Caco-2 (cell line): Measurements from ENCODE around the gene SCD5. TPM values are rescaled to one million over a fixed set of nuclear protein-coding genes. Genes with fewer than 3 reads are reported as not detected.

Experiments used
- BruUV-seq: library from RNA; stranded (reverse); fragments of 400-500 nt; replicated peaks from 2 replicates; lab custom pipeline; 2021; lab: Mats Ljungman, UMichigan
- CTCF ChIA-PET: fragments of 300-600 bp; sonication (Branson Sonifier 250); formaldehyde crosslinking; loops from one replicate; lab custom pipeline; 2022; ENCODE audit warnings: antibody characterized with exemption; lab: Charles Lee
- POLR2A ChIA-PET: fragments of 300-600 bp; sonication (Branson Sonifier 250); formaldehyde crosslinking; loops from one replicate; lab custom pipeline; 2022; ENCODE audit warnings: antibody characterized with exemption; lab: Charles Lee
- DNase-seq, 2 experiments: peaks; one replicate each; pipeline versions ENCODE4 v3.0.0 to v3.0.0-alpha.2; 2020 to 2022
- H3K27me3 ChIP-seq: replicated peaks from 2 replicates; pipeline ENCODE4 v1.6.0; 2011; ENCODE audit warnings: low read length; ENCODE audit not compliant: control insufficient read depth, insufficient read depth
- H3K36me3 ChIP-seq: 2 replicates; pipeline ENCODE4 v1.5.1; 2011; ENCODE audit warnings: low read length; ENCODE audit not compliant: control insufficient read depth, insufficient read depth
- H3K4me1 ChIP-seq: fragments of 250-450 bp; sonication (Bioruptor Pico); 2 replicates; pipeline ENCODE4 v1.5.1; 2020; ENCODE audit warnings: mild to moderate bottlenecking
- H3K4me3 ChIP-seq: 2 replicates; pipeline ENCODE4 v1.5.1; 2011; ENCODE audit warnings: low read depth, mild to moderate bottlenecking, control low read depth, low read length
- H3K9me3 ChIP-seq: fragments of 250-450 bp; sonication (Bioruptor Pico); 2 replicates; pipeline ENCODE4 v1.5.1; 2020; ENCODE audit warnings: mild to moderate bottlenecking, moderate library complexity
- H3K27ac Mint-ChIP-seq: one replicate; pipeline ENCODE4 v1.8.0; 2022; ENCODE audit warnings: mixed read lengths; ENCODE audit not compliant: unreplicated experiment
- H3K27me3 Mint-ChIP-seq: one replicate; pipeline ENCODE4 v1.8.0; 2022; ENCODE audit warnings: mixed read lengths; ENCODE audit not compliant: insufficient read depth, unreplicated experiment
- H3K36me3 Mint-ChIP-seq: one replicate; pipeline ENCODE4 v1.8.0; 2022; ENCODE audit warnings: mild to moderate bottlenecking, mixed read lengths; ENCODE audit not compliant: insufficient read depth, unreplicated experiment
- H3K4me1 Mint-ChIP-seq: one replicate; pipeline ENCODE4 v1.8.0; 2022; ENCODE audit warnings: low read depth, mixed read lengths; ENCODE audit not compliant: unreplicated experiment
- H3K4me3 Mint-ChIP-seq: one replicate; pipeline ENCODE4 v1.8.0; 2022; ENCODE audit warnings: mild to moderate bottlenecking, moderate library complexity, mixed read lengths; ENCODE audit not compliant: unreplicated experiment
- H3K9me3 Mint-ChIP-seq: one replicate; pipeline ENCODE4 v1.8.0; 2022; ENCODE audit warnings: mixed read lengths; ENCODE audit not compliant: unreplicated experiment
- intact Hi-C: fragments of 100-400 bp; cut with micrococcal nuclease; formaldehyde crosslinking; loops from one replicate; pipeline ENCODE4 v1.10.0; 2022; ENCODE audit not compliant: unreplicated experiment
- total RNA-seq: library from RNA; stranded (reverse); gene quantifications from 2 replicates; pipeline ENCODE4 v1.2.3, GENCODE V29; 2022
- TF ChIP-seq, protein P1 (sequence below), 2 experiments: fragments of 200-600 bp in 1 of 2; IDR thresholded peaks; 1 replicate in 1 of 2; 2 replicates in 1 of 2; pipeline versions ENCODE4 v1.5.1 to v1.8.0; 2011 to 2022; ENCODE audit warnings: antibody characterized with exemption in 1 of 2, control low read depth in 1 of 2, inconsistent platforms in 1 of 2, low read depth in 1 of 2, low read length in 1 of 2, mild to moderate bottlenecking in 1 of 2, moderate library complexity in 1 of 2; ENCODE audit not compliant: insufficient read depth in 1 of 2, severe bottlenecking in 1 of 2, unreplicated experiment in 1 of 2

SCD5 gene
- total RNA-seq, 1 experiment from 2014 or later, result 2.7 TPM

DNA sequence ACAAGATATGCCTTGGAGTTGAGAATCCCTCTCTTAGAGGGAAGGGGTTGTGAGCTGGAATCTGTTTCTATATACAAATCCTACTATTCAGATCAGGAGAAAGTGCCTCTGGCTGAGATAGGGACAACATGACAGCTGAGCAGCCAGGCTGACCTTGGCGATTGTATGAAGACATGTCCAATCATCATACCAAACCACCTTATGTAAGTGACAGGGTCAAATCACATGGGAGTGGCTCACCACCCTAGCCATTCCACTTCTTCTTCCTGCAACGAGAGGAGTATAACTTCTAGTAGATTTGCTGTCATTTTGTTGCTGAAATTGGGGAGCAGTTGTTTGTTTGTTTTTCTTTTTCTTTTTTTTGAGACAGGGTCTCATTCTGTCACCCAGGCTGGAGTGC lies 188.6 kb downstream of the SCD5 start:
- Mint-ChIP-seq H3K9me3 (no peaks in the 10 kb centered on the region), H3K27ac (no peak overlapping the region), H3K36me3 (no peaks in the 10 kb centered on the region), H3K4me3 (no peak overlapping the region), H3K27me3 (no peaks in the 10 kb centered on the region), H3K4me1 (peaks cover 7% of the 10 kb centered on the region)
- H3K27me3 ChIP-seq, result no peaks in the 10 kb centered on the region
- no peak overlapping the region for H3K4me3 ChIP-seq
- DNase-seq, result no peak
- TF ChIP-seq, protein P1, sequence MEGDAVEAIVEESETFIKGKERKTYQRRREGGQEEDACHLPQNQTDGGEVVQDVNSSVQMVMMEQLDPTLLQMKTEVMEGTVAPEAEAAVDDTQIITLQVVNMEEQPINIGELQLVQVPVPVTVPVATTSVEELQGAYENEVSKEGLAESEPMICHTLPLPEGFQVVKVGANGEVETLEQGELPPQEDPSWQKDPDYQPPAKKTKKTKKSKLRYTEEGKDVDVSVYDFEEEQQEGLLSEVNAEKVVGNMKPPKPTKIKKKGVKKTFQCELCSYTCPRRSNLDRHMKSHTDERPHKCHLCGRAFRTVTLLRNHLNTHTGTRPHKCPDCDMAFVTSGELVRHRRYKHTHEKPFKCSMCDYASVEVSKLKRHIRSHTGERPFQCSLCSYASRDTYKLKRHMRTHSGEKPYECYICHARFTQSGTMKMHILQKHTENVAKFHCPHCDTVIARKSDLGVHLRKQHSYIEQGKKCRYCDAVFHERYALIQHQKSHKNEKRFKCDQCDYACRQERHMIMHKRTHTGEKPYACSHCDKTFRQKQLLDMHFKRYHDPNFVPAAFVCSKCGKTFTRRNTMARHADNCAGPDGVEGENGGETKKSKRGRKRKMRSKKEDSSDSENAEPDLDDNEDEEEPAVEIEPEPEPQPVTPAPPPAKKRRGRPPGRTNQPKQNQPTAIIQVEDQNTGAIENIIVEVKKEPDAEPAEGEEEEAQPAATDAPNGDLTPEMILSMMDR (IDR thresholded peaks at IDR 0.05; ENCODE audit: insufficient read depth in 1 of 2, low read depth in 1 of 2, low read length in 1 of 2, severe bottlenecking in 1 of 2, unreplicated experiment in 1 of 2), result no peak
- peaks cover 5% of the 10 kb centered on the region; the same call in 1 of the 2 replicates for H3K4me1 ChIP-seq
- intact Hi-C loops, result no loop called here
- POLR2A ChIA-PET, result no interaction called here
- CTCF ChIA-PET, result no interaction called here
- no TSS peak for BruUV-seq
- H3K9me3 ChIP-seq, result no peaks in the 10 kb centered on the region
- H3K36me3 ChIP-seq, result no peaks in the 10 kb centered on the region

- H3K4me1 Mint-ChIP-seq, result no peaks in the 10 kb centered on the region
Observed at GRCh38 chr4:82606622-82607021, 192.0 kb downstream of the SCD5 start.

DNA sequence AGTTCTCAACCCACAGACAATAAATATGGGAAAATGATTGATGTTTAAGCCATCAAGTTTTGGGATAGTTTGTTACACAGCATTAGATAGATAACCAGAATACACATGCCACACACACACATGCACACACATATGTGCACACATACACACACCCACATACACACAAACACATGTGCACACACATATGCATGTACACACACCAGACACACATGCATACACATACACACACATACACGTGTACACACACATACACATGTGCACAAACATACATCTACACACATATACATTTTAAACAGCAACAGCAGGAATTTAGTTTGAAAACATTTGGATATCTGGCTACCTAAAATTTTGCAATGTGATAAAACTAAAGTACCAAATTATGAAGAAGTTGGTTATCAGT lies 194.1 kb downstream of the SCD5 start:
- Mint-ChIP-seq H3K27ac (no peak overlapping the region), H3K4me3 (no peak overlapping the region), H3K36me3 (no peaks in the 10 kb centered on the region), H3K9me3 (no peaks in the 10 kb centered on the region), H3K27me3 (no peaks in the 10 kb centered on the region), H3K4me1 (no peaks in the 10 kb centered on the region)
- Histone ChIP-seq H3K27me3 (no peaks in the 10 kb centered on the region), H3K36me3 (no peaks in the 10 kb centered on the region), H3K4me3 (no peak overlapping the region), H3K4me1 (no peaks in the 10 kb centered on the region), H3K9me3 (no peaks in the 10 kb centered on the region)
- intact Hi-C loops, result no loop called here
- POLR2A ChIA-PET, result no interaction called here
- CTCF ChIA-PET, result no interaction called here
- TF ChIP-seq, protein P1 (IDR thresholded peaks at IDR 0.05; ENCODE audit: insufficient read depth in 1 of 2, low read depth in 1 of 2, low read length in 1 of 2, severe bottlenecking in 1 of 2, unreplicated experiment in 1 of 2), result no peak
- DNase-seq, result no peak
- BruUV-seq, result no TSS peak

More at GRCh38 chr4:82606622-82607021, 192.0 kb downstream of the SCD5 start:
- DNase-seq, result no peak
- Mint-ChIP-seq H3K4me3 (no peak overlapping the region), H3K36me3 (no peaks in the 10 kb centered on the region), H3K27me3 (no peaks in the 10 kb centered on the region), H3K9me3 (no peaks in the 10 kb centered on the region), H3K27ac (no peak overlapping the region)
- Histone ChIP-seq H3K4me1 (no peaks in the 10 kb centered on the region), H3K27me3 (no peaks in the 10 kb centered on the region), H3K36me3 (no peaks in the 10 kb centered on the region), H3K9me3 (no peaks in the 10 kb centered on the region), H3K4me3 (no peak overlapping the region)
- CTCF ChIA-PET, result no interaction called here
- TF ChIP-seq, protein P1 (IDR thresholded peaks at IDR 0.05; ENCODE audit: insufficient read depth in 1 of 2, low read depth in 1 of 2, low read length in 1 of 2, severe bottlenecking in 1 of 2, unreplicated experiment in 1 of 2), result no peak
- BruUV-seq, result no TSS peak
- intact Hi-C loops, result no loop called here
- POLR2A ChIA-PET, result no interaction called here
